Lung (tissue), 12 donors: ENCODE results near the gene PIGU. TPM values are rescaled to one million over a fixed set of nuclear protein-coding genes. Genes with fewer than 3 reads are reported as not detected.

Experiments used
- ATAC-seq: fragments of 200-7000 bp; cut with Tn5 transposase; one replicate; pipeline ENCODE4 v1.9.1; 2020; ENCODE audit warnings: moderate number of reproducible peaks; ENCODE audit not compliant: insufficient read depth, low FRiP score
- DNase-seq, 3 donors: peaks; one replicate each; pipeline ENCODE4 v3.0.0-alpha.2; 2013 to 2017
- H3K27ac ChIP-seq, 2 donors: one replicate each; pipeline ENCODE4 v1.5.1; 2013; ENCODE audit warnings: mild to moderate bottlenecking in 2 of 2, moderate library complexity in 2 of 2, control low read depth in 1 of 2, inconsistent platforms in 1 of 2, low read depth in 1 of 2, low read length in 1 of 2
- H3K27me3 ChIP-seq, 3 donors: one replicate each; pipeline ENCODE4 v1.5.1; 2013; ENCODE audit warnings: low read length in 2 of 3; ENCODE audit not compliant: control insufficient read depth in 3 of 3, insufficient read depth in 3 of 3
- H3K36me3 ChIP-seq, 4 donors: one replicate each; pipeline ENCODE4 v1.5.1; 2013; ENCODE audit warnings: low read length in 4 of 4, mild to moderate bottlenecking in 1 of 4, moderate library complexity in 1 of 4; ENCODE audit not compliant: control insufficient read depth in 4 of 4, insufficient read depth in 4 of 4
- H3K4me1 ChIP-seq, 5 donors: one replicate each; pipeline ENCODE4 v1.5.1; 2013; ENCODE audit warnings: low read length in 5 of 5, mild to moderate bottlenecking in 2 of 5, moderate library complexity in 1 of 5; ENCODE audit not compliant: control insufficient read depth in 5 of 5, insufficient read depth in 5 of 5
- H3K4me3 ChIP-seq: one replicate; pipeline ENCODE4 v1.5.1; 2013; ENCODE audit warnings: mild to moderate bottlenecking, control low read depth, moderate library complexity
- H3K9ac ChIP-seq, 2 donors: one replicate each; pipeline ENCODE4 v1.5.1; 2013; ENCODE audit warnings: low read length in 2 of 2, control low read depth in 1 of 2; ENCODE audit not compliant: insufficient read depth in 1 of 2
- H3K9me3 ChIP-seq, 4 donors: one replicate each; pipeline ENCODE4 v1.5.1; 2013; ENCODE audit warnings: low read length in 3 of 4, mild to moderate bottlenecking in 1 of 4, moderate library complexity in 1 of 4; ENCODE audit not compliant: control insufficient read depth in 4 of 4, insufficient read depth in 3 of 4
- CTCF ChIP-seq: IDR thresholded peaks from 2 replicates; pipeline ENCODE4 v1.5.1; 2012; ENCODE audit warnings: mild to moderate bottlenecking; ENCODE audit errors: control extremely low read depth, extremely low read depth
- WGBS, 2 donors: extraction: QIAGEN DNeasy Blood & Tissue Kit; methylation state at CpG; one replicate each; pipeline ENCODE4 v1.1.7; 2013; 5-methylcytosine and 5-hydroxymethylcytosine counted together
- polyA plus RNA-seq, 2 donors: library from polyadenylated mRNA; stranded (reverse); fragments of 200-250 nt; gene quantifications; one replicate each; pipeline ENCODE4 v1.2.1, GENCODE V29; 2013
- total RNA-seq, 2 donors: library from RNA; depleted of rRNA in 1 of 2; stranded (reverse); fragments of >200 nt in 1 of 2; gene quantifications; one replicate each; pipeline ENCODE4 v1.2.1, GENCODE V29; 2014 to 2021
- donor health status: control.
- donor health status: control.
- donor health status: Bipolar disorder and iron deficiency.
- donor health status: healthy.
- donor health status: DM: yes; HTN: yes; CAD: no.

The PIGU gene
- total and polyA plus RNA-seq, 4 donors = 15.7 to 21.2 (median 20.1) TPM

- TF ChIP-seq CTCF = no peak
- Histone ChIP-seq H3K27ac (peak overlapping the region in 1 of 2 donors; percentile 94), H3K27me3 (no peaks in the 10 kb centered on the region), H3K9ac (no peak overlapping the region), H3K4me1 (peaks cover 0 to 4% (median 0%) of the 10 kb centered on the region in 5 donors), H3K36me3 (peaks cover 0 to 3% (median 0%) of the 10 kb centered on the region in 4 donors), H3K4me3 (no peak overlapping the region), H3K9me3 (no peaks in the 10 kb centered on the region)
- WGBS, 2 donors = 63 to 73% methylated on average over 43 of the region's 43 CpGs
- ATAC-seq = no peak
- peak; percentile 30 to 48 (median 34) for DNase-seq
Observed at GRCh38 chr20:34559311-34560140, 117.4 kb downstream of the PIGU start.

DNA sequence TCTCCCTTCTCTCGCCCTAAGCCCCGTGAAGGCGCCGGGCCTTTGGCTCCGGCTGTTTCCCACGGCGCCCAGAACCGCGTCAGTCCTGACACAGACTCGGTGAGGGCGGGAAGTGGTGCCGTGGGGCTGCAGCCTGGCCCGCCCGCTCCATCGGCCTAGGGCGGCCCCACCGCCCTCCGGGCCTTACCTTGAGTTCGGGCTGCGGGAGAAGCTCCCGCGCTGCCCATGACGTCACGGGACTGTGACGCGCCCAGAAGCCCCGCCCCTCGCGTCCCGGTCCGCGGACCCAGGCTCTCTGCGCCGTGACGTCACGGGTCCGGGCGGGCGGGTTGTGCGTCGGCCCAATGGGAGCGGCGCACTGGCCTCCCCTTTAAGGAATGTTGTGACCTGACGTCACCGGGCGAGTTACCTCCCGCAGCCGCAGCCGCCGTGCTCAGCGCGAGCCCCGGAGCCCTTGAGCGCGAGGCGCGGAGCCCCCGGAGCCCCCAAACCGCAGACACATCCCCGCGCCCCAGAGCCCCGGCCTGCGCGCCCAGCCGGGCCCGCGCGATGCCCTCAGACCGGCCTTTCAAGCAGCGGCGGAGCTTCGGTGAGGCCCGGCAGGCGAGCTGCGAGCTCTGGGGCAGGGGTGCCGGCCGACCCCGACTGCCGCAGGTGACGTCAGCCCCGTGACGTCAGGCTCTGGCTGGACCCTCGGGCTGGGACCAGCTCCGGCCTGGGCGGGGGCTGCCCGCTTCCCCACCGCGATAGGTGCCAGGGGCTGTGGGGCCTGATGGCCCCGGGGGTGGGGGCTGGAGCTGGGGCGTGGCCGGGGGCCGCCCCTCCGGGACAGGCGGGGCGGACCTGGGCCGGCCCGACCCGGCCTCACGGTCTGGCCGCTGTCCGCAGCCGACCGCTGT, 118.3 kb downstream of the PIGU start, which contains the start of gene MAP1LC3A:
TSS of gene MAP1LC3A (plus strand) at position 399 of the 899 bp plus-strand sequence. CDS start at position 550, 151 bp downstream.
- Histone ChIP-seq H3K27me3 (no peaks in the 10 kb centered on the region), H3K9ac (peak within 1 kb of the TSS; percentile 87 to 97), H3K27ac (peak within 1 kb of the TSS; percentile 94 to 95), H3K36me3 (peaks cover 0 to 3% (median 0%) of the 10 kb centered on the region in 4 donors), H3K4me3 (peak within 1 kb of the TSS; percentile 59), H3K9me3 (no peaks in the 10 kb centered on the region), H3K4me1 (peaks cover 0 to 4% (median 0%) of the 10 kb centered on the region in 5 donors)
- WGBS, 2 donors = 6 to 10% methylated on average over 88 to 103 of the region's 103 CpGs
- ATAC-seq (peak; percentile 92), DNase-seq (peak; percentile 95 to 96 (median 95))
- no peak for TF ChIP-seq CTCF

DNA sequence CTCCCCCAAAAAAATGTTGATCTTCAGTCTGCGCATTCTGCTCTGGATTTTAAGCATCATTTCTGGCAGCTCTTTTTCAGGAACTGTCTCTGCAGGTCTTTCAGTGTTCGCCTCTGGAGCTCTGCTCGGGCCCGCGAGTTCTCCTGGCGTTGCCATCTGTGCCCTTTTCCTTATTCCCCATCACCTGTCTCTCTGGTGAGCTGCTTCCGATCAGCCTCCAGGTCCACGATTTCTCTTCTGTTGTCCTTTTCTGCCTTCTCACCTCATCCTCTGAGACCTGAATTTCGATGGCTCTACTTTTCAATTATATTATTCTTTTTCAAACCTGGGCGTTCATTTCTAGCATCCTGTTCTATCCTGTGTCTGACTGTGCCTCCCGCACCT, 119.0 kb downstream of the PIGU start:
- Histone ChIP-seq H3K9me3 (peaks cover 0 to 2% (median 0%) of the 10 kb centered on the region in 4 donors), H3K4me3 (peak overlapping the region; percentile 59), H3K36me3 (peaks cover 0 to 3% (median 0%) of the 10 kb centered on the region in 4 donors), H3K27ac (peak overlapping the region; percentile 94 to 95), H3K27me3 (no peaks in the 10 kb centered on the region), H3K4me1 (peaks cover 0 to 5% (median 0%) of the 10 kb centered on the region in 5 donors), H3K9ac (peak overlapping the region; percentile 87 to 97)
- ATAC-seq = no peak
- TF ChIP-seq CTCF = no peak
- DNase-seq = peak in 1 of 3 donors; percentile 30
- 18 to 26% methylated on average over 11 of the region's 11 CpGs for WGBS, 2 donors
